Left hindlimb (tissue), 1 donor: ENCODE measurements around the gene NEK7.

ENCODE experiments used
- DNase-seq: peaks from one replicate; pipeline ENCODE4 v3.0.0-alpha.2; 2018

The NEK7 gene

DNA sequence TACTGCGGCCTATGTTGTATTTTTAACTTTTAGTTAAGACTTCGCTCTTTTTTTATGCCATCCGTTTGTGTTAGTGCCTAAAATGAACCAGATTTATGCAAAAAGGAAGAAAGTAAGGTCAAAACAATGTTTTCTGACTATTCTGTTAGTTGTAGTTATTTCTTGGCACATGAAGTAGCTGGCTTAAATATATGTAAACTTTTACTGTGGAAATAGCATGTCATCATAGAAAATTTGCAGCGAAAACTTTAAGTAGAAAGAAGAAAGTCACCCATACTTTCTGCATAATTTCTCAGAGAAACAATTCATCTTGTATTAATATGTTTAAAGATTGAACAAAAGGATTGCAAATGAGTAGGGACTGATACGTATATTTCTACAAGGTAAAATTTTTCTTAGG is 106.4 kb downstream of the NEK7 start:
- DNase-seq = no peak

GRCh38 chr1:198264282-198264681 is 107.5 kb downstream of the NEK7 start:
- no peak for DNase-seq

- DNase-seq = no peak
Measured at GRCh38 chr1:198265073-198265661, 108.4 kb downstream of the NEK7 start.

GRCh38 chr1:198267056-198267455 is 110.3 kb downstream of the NEK7 start:
- DNase-seq = no peak

DNA sequence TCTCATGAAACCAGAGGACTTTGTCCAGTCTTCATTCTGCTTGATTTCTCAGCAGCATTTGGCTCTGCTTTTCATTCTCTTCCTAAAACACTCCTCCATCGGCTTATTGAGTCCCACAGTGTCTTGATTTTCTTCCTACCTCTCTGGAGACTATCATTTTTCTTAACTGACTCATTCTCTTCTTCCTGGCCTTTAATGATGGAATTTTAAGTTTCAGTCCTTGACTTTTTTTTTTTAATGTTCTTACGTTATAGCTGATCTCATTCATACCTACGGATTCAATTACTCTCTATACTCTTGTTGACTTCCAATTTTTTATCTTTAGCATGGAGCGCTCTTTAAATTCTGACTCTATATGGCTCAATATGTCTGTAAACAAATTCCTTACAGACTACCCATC is 111.1 kb downstream of the NEK7 start:
- no peak for DNase-seq

GRCh38 chr1:198268784-198269645 is 112.2 kb downstream of the NEK7 start:
- no peak for DNase-seq

GRCh38 chr1:198269646-198269940 is 112.8 kb downstream of the NEK7 start:
- no peak for DNase-seq

- no peak for DNase-seq
Measured at GRCh38 chr1:198270273-198270828, 113.6 kb downstream of the NEK7 start.

DNA sequence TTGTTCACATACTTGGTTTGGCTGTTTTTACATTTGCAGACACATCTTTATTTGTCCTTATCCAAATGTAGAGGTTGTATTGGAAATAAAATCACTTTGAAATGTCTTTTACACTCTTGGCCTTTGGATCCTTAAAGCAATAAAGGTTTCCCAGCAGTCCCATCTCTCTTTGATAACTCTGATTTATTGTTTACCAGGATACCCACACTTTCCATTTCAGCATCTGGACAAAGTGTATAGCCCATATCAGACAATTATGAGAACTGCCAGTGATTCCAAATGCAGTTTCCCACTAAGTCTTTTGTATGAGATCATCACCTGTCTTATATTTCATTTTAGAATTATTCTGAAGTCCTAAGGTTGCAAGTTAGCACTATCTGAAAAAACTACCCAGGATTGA is 114.7 kb downstream of the NEK7 start:
- no peak for DNase-seq

GRCh38 chr1:198272492-198272891 is 115.7 kb downstream of the NEK7 start:
- DNase-seq = no peak

DNA sequence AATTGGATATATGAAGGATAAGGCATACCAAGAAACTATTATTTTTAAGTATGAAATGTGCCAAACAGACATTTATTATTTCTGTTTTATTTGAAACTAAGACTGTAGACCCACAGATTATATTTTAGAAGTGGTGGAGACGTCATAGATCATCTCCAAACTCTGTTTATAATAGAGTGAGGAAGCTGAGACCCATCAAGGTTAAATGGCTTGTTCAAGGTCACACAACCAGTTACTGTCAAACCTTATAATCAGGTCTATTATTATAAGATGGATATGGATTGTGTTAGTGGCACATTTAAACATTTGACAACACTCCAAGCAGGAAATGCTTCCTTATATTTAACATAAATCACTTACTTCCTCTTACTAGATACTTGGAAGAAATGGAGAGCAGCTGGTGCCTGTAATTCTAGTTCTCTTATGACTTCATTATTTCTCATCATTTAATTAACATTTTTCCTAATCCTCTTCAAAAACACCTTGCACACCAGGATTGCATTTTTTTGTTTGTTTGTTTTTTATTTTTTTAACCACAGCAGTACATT is 117.0 kb downstream of the NEK7 start:
- DNase-seq = no peak

DNA sequence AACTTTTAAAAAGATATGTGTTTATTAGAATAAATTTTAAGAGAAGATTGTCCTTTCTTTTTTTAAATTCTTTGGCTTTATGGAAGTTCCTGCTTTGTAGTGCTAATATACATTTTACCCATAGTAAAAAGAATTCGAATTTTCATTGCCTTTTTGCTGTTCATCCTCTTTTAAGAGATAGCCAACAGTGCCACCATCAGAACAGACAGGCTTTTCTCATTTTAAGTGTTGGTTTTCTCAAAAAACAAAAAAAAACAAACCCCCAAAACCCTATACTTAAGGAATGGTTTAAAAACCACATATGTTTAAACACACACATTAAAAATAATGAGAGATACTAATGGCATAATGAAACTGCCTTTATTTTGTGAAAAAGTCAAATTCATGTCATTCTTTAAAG is 118.8 kb downstream of the NEK7 start:
- no peak for DNase-seq

- DNase-seq = no peak
Measured at GRCh38 chr1:198276241-198276640, 119.4 kb downstream of the NEK7 start.

- no peak for DNase-seq
Measured at GRCh38 chr1:198278943-198279342, 122.1 kb downstream of the NEK7 start.

GRCh38 chr1:198280080-198280479 is 123.3 kb downstream of the NEK7 start:
- no peak for DNase-seq

GRCh38 chr1:198281911-198282310 is 125.1 kb downstream of the NEK7 start:
- no peak for DNase-seq

- no peak for DNase-seq
Measured at GRCh38 chr1:198283222-198283621, 126.4 kb downstream of the NEK7 start.

DNA sequence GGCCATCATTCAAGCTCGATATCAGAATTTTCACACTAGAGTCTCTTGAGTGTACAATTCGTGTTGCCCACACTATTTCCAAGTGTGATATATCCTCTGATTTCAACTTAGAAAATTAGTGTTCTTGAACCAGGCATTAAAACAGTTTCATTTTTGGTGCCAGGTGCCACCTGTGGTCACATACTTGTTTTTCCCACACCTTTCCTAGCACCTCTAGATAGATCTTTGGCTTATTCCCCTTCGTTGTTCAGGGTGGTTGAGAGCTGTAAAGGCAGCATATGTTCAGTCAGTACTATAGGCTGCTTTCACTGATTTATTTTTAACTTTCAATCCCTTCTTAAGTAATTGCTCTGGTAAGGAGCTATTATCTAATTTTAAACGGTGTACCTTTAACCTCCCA is 131.1 kb downstream of the NEK7 start:
- DNase-seq = no peak

DNA sequence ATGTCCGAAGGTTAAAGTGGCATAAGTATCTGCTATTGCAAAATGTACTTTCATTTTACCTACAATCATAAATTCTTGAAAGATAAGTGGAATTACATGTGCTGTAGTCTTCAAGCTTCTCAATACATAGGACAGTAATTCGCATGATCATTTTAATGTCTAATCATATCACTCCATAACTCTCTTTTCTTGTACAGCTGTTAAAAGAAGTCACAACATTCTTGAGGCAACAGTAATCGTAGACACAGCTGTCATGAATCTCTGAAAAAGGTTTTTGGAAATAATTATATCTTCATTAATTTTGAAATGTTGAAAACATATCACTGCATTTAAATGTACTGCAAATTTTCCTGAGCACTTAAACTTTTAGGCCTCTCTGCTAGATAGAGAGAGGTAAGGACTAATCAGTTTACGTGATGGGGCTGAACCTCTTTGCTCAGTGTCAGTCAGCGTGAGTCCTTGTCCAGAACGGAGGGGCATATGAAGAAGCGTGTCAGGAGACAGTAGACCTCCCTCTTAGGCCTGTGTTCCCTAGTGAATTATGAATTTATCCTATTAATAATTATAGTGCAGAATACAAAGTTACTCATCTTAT is 133.4 kb downstream of the NEK7 start:
- no peak for DNase-seq

DNA sequence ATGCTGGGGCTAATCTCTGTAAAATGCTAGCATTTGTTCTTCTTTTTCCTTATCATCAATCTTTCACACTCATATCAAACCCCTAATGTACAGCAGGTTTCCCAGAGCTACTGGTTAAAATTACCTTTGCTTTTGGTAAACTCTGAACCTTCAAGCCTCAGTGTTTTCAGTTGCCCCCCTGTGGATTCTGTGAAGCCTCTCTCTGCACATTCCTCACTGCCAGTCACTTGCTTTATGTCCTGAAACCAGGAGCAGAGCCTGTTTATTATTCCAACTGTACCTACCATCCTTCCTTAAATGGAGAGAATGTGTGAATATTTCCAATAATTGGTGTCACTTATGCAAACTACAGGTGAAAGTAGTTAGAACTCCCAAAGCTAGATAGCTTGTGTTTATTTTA is 134.2 kb downstream of the NEK7 start:
- no peak for DNase-seq

DNA sequence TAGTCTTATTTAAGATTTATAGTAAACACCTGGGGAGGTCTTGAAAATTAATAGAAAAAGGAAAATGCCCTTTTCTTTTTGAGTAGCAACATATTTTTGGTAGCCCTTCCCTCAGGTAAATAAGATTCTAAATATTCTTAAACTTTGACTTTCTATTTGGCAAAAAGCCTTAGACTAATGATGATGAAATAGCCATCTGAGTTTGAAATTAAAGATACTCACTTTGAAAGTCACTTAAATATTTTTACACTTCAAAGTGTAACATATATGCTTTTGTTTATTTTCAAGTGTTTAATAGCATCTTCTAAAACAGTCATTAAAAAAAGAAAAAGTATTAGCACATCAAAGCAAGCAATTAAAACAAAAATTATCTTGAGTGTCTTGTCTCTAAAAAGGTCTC is 135.1 kb downstream of the NEK7 start:
- no peak for DNase-seq

DNA sequence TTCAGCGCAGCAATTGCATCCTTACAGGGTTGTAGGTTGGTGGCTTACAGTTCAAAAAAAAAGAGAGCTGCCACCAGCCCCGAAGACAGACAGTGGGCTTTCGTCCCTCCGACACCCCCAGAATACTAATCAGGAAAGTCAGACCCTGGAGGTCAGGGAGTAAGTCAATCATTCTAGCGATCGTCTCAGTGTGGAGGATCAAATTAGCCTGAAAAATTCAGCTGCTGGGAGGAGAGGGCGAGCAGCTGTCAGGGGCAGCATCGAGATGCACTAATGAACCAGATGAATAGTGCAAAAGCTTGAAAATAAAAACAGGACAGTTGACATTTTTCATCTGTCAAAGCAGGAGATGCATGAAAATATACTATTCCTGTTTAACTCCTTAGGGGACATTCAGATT is 138.4 kb downstream of the NEK7 start:
- DNase-seq = no peak

- DNase-seq = no peak
Measured at GRCh38 chr1:198295971-198296370, 139.2 kb downstream of the NEK7 start.

DNA sequence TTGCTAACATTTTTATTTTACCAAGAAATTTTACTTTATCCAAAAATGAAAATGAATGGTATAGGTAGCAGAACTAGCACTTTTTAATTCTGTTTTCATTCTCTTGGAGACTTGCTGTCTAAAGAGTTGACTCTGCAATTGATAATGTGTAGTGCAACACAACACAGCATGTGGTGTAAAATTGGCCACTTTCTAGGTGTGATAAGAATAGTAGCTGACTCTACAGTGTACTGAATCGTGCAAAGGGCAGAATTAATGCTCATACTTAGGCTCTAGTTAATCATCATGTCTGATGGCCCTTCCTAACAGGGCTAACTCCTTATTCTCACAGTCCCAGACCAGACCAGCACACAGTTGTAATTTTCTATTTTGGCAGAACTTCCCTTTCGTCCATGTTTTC is 140.5 kb downstream of the NEK7 start:
- DNase-seq = no peak
